AG10803 (cell line): ENCODE measurements around the gene CHRNA7.

Experiments used
- DNase-seq: peaks from one replicate; pipeline ENCODE4 v3.0.0; 2010; ENCODE audit warnings: low read depth
- H3K4me3 ChIP-seq: 2 replicates; pipeline ENCODE4 v1.5.1; 2011; ENCODE audit warnings: mild to moderate bottlenecking, low read length, control low read depth
- CTCF ChIP-seq: conservative IDR thresholded peaks from 2 replicates; pipeline ENCODE4 v1.5.1; 2011; ENCODE audit warnings: mild to moderate bottlenecking, low read length, control low read depth, inconsistent platforms

Gene CHRNA7

GRCh38 chr15:32035285-32035684 is 5.0 kb downstream of the CHRNA7 start:
- H3K4me3 ChIP-seq, result no peak overlapping the region
- no peak for TF ChIP-seq CTCF
- DNase-seq, result no peak

GRCh38 chr15:32036971-32037370 is 6.7 kb downstream of the CHRNA7 start:
- no peak for TF ChIP-seq CTCF
- DNase-seq, result no peak

GRCh38 chr15:32041294-32041693 is 11.0 kb downstream of the CHRNA7 start:
- no peak for DNase-seq
- H3K4me3 ChIP-seq, result no peak overlapping the region
- no peak for TF ChIP-seq CTCF

More at GRCh38 chr15:32036971-32037370, 6.7 kb downstream of the CHRNA7 start:
- no peak overlapping the region for H3K4me3 ChIP-seq

GRCh38 chr15:32042269-32042972 is 12.1 kb downstream of the CHRNA7 start:
- DNase-seq, result no peak
- H3K4me3 ChIP-seq, result no peak overlapping the region
- TF ChIP-seq CTCF, result no peak

- DNase-seq, result no peak
- no peak overlapping the region for H3K4me3 ChIP-seq
- TF ChIP-seq CTCF, result no peak
Observed at GRCh38 chr15:32053719-32054118, 23.4 kb downstream of the CHRNA7 start.

- H3K4me3 ChIP-seq, result no peak overlapping the region
- DNase-seq, result no peak
- TF ChIP-seq CTCF, result no peak
Observed at GRCh38 chr15:32057876-32058425, 27.6 kb downstream of the CHRNA7 start.

GRCh38 chr15:32060706-32061105 is 30.4 kb downstream of the CHRNA7 start:
- no peak overlapping the region for H3K4me3 ChIP-seq
- DNase-seq, result no peak
- TF ChIP-seq CTCF, result no peak
